ENCODE data around the gene SYNGR4.

GRCh38 chr19:48332351-48332661, 31.9 kb upstream of the SYNGR4 start:
- no peak for TF ChIP-seq POLR2AphosphoS5 (IDR thresholded peaks at IDR 0.05; ENCODE audit: insufficient read depth in 1 of 2, low read depth in 1 of 2)
- TF ChIP-seq POLR2A (IDR thresholded peaks at IDR 0.05), result no peak
